ENCODE measurements around the gene NPVF. TPM values are rescaled to one million over a fixed set of nuclear protein-coding genes. Genes with fewer than 3 reads are reported as not detected.

Gene NPVF
- total RNA-seq, 1 donor from 2014 or later, result not detected

DNA sequence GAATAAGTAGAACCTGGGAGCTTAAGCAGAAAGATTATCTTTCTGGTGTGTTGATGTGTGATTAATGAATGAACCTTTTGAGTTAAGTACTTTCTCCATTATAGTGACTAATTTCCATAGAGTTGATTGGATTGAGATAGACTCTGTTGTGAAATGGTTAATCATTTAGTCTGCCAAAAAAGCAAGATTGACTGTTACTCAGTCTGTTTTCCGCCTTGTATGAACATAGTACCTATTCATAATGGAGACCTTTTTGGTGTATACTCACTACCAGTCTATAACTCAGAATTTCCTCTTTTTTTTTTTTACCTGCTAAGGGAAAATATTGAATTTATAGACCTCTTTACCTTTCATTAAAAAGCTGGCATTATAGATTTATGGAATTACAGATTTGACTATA lies 14.4 kb upstream of the NPVF start:
- intact Hi-C loops (cut with DNase I), result no loop called here
- ATAC-seq (no peak), DNase-seq (no peak)

DNA sequence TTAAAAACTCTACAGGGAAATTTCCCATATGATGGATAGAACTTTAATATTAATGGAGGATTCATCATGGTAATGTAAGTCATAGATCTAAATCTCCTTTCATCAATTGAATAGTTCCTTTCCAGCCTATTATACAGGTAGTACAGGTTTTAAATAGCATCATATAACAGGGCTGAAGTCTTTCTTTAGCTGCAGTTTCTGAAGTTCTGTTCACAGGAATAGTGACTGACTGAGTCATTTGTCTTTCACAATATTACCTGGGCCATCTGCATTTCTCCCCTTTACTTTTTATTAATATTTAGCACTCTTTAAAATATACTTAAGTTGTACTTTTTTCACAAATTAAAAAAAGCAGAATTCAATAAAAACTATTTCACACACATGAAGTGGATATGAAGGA lies 12.6 kb upstream of the NPVF start:
- Histone ChIP-seq H3K4me1 (no peaks in the 10 kb centered on the region), H3K9me3 (no peaks in the 10 kb centered on the region), H3K36me3 (no peaks in the 10 kb centered on the region), H3K27ac (no peak overlapping the region), H3K27me3 (ENCODE audit: low read depth) (peaks cover 6% of the 10 kb centered on the region), H3K4me3 (no peak overlapping the region)
- TF ChIP-seq, protein P1, sequence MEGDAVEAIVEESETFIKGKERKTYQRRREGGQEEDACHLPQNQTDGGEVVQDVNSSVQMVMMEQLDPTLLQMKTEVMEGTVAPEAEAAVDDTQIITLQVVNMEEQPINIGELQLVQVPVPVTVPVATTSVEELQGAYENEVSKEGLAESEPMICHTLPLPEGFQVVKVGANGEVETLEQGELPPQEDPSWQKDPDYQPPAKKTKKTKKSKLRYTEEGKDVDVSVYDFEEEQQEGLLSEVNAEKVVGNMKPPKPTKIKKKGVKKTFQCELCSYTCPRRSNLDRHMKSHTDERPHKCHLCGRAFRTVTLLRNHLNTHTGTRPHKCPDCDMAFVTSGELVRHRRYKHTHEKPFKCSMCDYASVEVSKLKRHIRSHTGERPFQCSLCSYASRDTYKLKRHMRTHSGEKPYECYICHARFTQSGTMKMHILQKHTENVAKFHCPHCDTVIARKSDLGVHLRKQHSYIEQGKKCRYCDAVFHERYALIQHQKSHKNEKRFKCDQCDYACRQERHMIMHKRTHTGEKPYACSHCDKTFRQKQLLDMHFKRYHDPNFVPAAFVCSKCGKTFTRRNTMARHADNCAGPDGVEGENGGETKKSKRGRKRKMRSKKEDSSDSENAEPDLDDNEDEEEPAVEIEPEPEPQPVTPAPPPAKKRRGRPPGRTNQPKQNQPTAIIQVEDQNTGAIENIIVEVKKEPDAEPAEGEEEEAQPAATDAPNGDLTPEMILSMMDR (IDR thresholded peaks at IDR 0.05), result no peak
- intact Hi-C loops (cut with DNase I), result no loop called here
- ATAC-seq (no peak), DNase-seq (no peak)

More for the DNA sequence above, 14.4 kb upstream of the NPVF start:
- H3K27ac ChIP-seq, result no peak overlapping the region
- TF ChIP-seq, protein P1 (IDR thresholded peaks at IDR 0.05), result no peak
- H3K4me1 ChIP-seq, result no peaks in the 10 kb centered on the region
- no peaks in the 10 kb centered on the region for H3K9me3 ChIP-seq
- no peak overlapping the region for H3K4me3 ChIP-seq
- H3K27me3 ChIP-seq (ENCODE audit: low read depth), result no peaks in the 10 kb centered on the region
- H3K36me3 ChIP-seq, result no peaks in the 10 kb centered on the region

DNA sequence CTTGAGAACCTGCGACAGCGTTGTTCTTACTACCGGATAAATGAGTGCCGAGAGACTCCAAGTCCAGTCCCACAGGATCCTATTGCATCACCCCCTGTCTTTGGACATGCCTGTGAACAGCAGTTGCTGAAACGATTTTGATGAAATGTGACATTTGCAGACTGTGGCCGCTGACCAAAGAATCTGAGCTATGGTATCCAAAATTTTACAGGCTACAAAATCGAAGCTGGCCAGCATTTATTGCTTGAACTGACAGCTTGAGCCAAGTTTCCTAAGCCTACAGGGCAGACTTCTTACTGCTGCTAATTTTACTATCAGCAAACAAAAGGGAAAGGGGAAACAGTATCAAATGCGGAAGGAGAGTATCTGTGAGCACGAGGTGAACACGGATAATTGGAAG lies 12.1 kb upstream of the NPVF start:
- Histone ChIP-seq H3K36me3 (no peaks in the 10 kb centered on the region), H3K9me3 (no peaks in the 10 kb centered on the region), H3K27me3 (ENCODE audit: low read depth) (peaks cover 6% of the 10 kb centered on the region), H3K4me1 (no peaks in the 10 kb centered on the region), H3K27ac (no peak overlapping the region), H3K4me3 (no peak overlapping the region)
- intact Hi-C loops (cut with DNase I), result no loop called here
- ATAC-seq (peak in 1 of 2 donors; percentile 23), DNase-seq (no peak)
- TF ChIP-seq, protein P1 (IDR thresholded peaks at IDR 0.05), result no peak

DNA sequence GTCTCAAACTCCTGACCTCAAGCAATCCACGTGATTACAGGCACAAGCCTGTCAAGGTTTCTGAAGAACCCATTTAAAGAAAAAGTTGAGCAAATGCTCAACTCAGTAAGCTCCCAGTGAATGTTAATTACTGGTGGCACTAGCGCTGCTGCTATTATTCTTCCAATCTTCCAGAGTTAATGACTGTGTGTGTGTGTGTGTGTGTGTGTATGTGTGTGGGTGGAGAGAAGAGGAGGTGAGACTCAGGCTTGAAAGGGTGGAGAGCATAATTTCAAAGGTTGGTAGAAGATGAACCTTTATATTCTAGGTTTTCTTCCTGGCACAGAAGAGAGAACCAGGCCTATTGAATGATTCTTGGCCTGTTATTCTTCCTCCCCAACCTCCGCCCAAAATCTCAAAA lies 11.6 kb upstream of the NPVF start:
- ATAC-seq (no peak), DNase-seq (no peak)
- H3K36me3 ChIP-seq, result no peaks in the 10 kb centered on the region
- H3K4me1 ChIP-seq, result no peaks in the 10 kb centered on the region
- intact Hi-C loops (cut with DNase I), result no loop called here
- H3K27me3 ChIP-seq (ENCODE audit: low read depth), result peaks cover 6% of the 10 kb centered on the region
- no peak overlapping the region for H3K27ac ChIP-seq
- TF ChIP-seq, protein P1 (IDR thresholded peaks at IDR 0.05), result no peak
- no peaks in the 10 kb centered on the region for H3K9me3 ChIP-seq
- H3K4me3 ChIP-seq, result no peak overlapping the region

DNA sequence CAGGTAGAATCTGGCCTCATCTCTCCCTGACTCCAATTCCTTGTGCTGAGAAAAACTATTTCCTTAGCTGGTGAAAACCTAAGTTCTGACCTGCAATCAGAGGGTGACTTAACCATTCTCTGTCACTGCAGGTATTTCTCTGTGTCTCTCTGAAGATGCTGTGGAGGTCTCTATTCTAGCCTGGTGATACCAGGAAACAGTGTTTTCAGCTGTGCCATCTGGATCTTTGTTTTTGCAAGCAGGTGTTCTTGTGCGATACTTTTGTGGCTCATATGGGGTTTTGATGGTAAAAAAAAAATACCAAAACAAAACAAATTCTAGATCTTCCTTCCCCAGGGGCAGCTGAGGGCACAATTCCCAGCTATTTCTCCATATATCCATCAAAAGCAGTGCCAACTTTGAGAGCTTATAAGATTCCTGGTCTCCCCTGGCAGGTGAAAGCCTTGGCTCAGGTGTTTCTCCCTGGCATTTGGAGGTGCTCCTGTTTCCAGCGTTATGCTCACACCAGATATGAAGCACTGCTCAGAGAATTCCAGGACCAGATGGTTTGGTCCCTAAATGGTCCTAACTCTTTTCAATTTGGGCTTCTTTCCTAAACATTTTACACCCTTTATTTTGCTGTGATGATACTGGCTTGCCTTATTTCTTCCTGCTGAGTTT lies 9.9 kb upstream of the NPVF start:
- peaks cover 6% of the 10 kb centered on the region for H3K27me3 ChIP-seq (ENCODE audit: low read depth)
- H3K9me3 ChIP-seq, result no peaks in the 10 kb centered on the region
- no peak overlapping the region for H3K4me3 ChIP-seq
- TF ChIP-seq, protein P1 (IDR thresholded peaks at IDR 0.05), result no peak
- DNase-seq, result no peak
- no peaks in the 10 kb centered on the region for H3K4me1 ChIP-seq
- no peak overlapping the region for H3K27ac ChIP-seq
- no peaks in the 10 kb centered on the region for H3K36me3 ChIP-seq
- no peak for ATAC-seq
- intact Hi-C loops (cut with DNase I), result no loop called here

All from lower lobe of right lung (tissue), 2 donors.